Measurements from ENCODE around the gene RCAN2. TPM values are rescaled to one million over a fixed set of nuclear protein-coding genes. Genes with fewer than 3 reads are reported as not detected.

The RCAN2 gene
- polyA plus RNA-seq, 1 donor from 2014 or later, result 37.4 TPM

- no peak for TF ChIP-seq SMC3 (conservative IDR thresholded peaks at IDR 0.05; ENCODE audit: poor library complexity)
- no peaks in the 10 kb centered on the region for H4K20me1 ChIP-seq (ENCODE audit: insufficient read depth)
- H3K9me2 ChIP-seq (ENCODE audit: insufficient read depth, low read length), result no peaks in the 10 kb centered on the region
- H3K36me3 ChIP-seq (ENCODE audit: insufficient read depth, low read length), result no peaks in the 10 kb centered on the region
- H3K27ac ChIP-seq (ENCODE audit: low read length), result no peak overlapping the region
- H3K79me2 ChIP-seq (replicated peaks; ENCODE audit: insufficient read depth, low read length), result no peaks in the 10 kb centered on the region
- no peak overlapping the region for H3K9ac ChIP-seq (ENCODE audit: low read length)
- no peaks in the 10 kb centered on the region for H3F3A ChIP-seq (ENCODE audit: insufficient read depth, low read length, poor library complexity, severe bottlenecking)
- no peak overlapping the region for H2AFZ ChIP-seq (ENCODE audit: low read depth, low read length)
- H3K27me3 ChIP-seq (ENCODE audit: insufficient read depth, low read depth, low read length), result peaks cover 8% of the 10 kb centered on the region
- no peak overlapping the region for H3K4me3 ChIP-seq (ENCODE audit: low read length)
- no peak overlapping the region for H3K4me2 ChIP-seq (ENCODE audit: low read length)
- no peaks in the 10 kb centered on the region for H3K9me3 ChIP-seq (ENCODE audit: low read length)
Measured at GRCh38 chr6:46486181-46486580, 5.1 kb downstream of the RCAN2 start.

DNA sequence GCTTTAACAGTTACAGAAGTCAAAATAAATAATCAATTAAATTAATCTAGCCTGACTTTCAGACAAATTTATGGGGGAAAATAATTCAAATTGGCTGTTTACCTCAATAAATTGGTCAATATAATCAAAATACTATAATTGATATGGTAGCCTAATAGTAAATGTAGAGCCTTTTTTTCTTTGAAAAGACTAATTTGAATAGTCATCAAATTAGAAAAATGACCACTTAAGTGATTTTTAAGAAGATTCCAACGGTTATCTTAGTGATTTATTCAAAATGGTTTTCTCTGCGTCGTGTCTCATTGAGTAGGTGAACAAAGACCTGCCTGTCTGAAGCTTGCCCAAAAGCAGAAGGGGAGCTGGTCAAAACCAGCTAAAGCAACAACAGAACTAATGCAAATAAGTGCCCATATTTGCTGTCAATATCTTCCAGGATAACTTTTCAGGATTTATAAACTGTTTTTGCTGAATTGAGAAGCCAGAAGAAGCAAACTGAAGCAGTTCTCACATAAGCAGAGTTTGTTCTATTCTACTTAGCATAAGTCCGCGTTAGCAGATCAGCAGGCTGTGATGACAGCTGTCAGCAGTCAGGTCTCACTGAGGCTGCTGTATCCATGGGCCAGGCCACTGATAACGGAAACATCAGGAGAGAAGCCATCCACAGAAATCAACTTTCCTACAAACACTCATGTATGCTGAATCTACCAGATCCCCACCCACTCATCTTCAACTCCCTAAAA is 7.0 kb downstream of the RCAN2 start:
- Histone ChIP-seq H3K4me3 (ENCODE audit: low read length) (peak overlapping the region; percentile 25), H2AFZ (ENCODE audit: low read depth, low read length) (no peak overlapping the region), H3K4me2 (ENCODE audit: low read length) (no peak overlapping the region), H3K36me3 (ENCODE audit: insufficient read depth, low read length) (no peaks in the 10 kb centered on the region), H3K27ac (ENCODE audit: low read length) (peak overlapping the region; percentile 13), H3K27me3 (ENCODE audit: insufficient read depth, low read depth, low read length) (peaks cover 2% of the 10 kb centered on the region), H3K9me3 (ENCODE audit: low read length) (no peaks in the 10 kb centered on the region), H3F3A (ENCODE audit: insufficient read depth, low read length, poor library complexity, severe bottlenecking) (no peaks in the 10 kb centered on the region), H4K20me1 (ENCODE audit: insufficient read depth) (no peaks in the 10 kb centered on the region), H3K79me2 (replicated peaks; ENCODE audit: insufficient read depth, low read length) (no peaks in the 10 kb centered on the region), H3K9me2 (ENCODE audit: insufficient read depth, low read length) (no peaks in the 10 kb centered on the region), H3K9ac (ENCODE audit: low read length) (no peak overlapping the region)
- TF ChIP-seq TAF1 (IDR thresholded peaks at IDR 0.05; ENCODE audit: low read depth) (no peak), EP300 (conservative IDR thresholded peaks at IDR 0.05; ENCODE audit: poor library complexity, severe bottlenecking) (peak; percentile 68)

GRCh38 chr6:46476301-46476700 is 14.9 kb downstream of the RCAN2 start:
- no peaks in the 10 kb centered on the region for H3K9me2 ChIP-seq (ENCODE audit: insufficient read depth, low read length)
- H3K4me2 ChIP-seq (ENCODE audit: low read length), result no peak overlapping the region
- TF ChIP-seq CTCF (IDR thresholded peaks at IDR 0.05; ENCODE audit: poor library complexity, severe bottlenecking) (no peak), MXI1 (conservative IDR thresholded peaks at IDR 0.05; ENCODE audit: poor library complexity, severe bottlenecking) (no peak), EZH2 (IDR thresholded peaks at IDR 0.05; ENCODE audit: borderline replicate concordance, insufficient read depth, low read length, poor library complexity, severe bottlenecking) (no peak), EP300 (conservative IDR thresholded peaks at IDR 0.05; ENCODE audit: poor library complexity, severe bottlenecking) (no peak), TAF1 (IDR thresholded peaks at IDR 0.05; ENCODE audit: low read depth) (no peak), RAD21 (conservative IDR thresholded peaks at IDR 0.05) (no peak), REST (IDR thresholded peaks at IDR 0.05; ENCODE audit: borderline replicate concordance) (no peak), SMC3 (conservative IDR thresholded peaks at IDR 0.05; ENCODE audit: poor library complexity) (no peak), POLR2AphosphoS5 (IDR thresholded peaks at IDR 0.05) (no peak)
- H3K36me3 ChIP-seq (ENCODE audit: insufficient read depth, low read length), result no peaks in the 10 kb centered on the region
- H3K27ac ChIP-seq (ENCODE audit: low read length), result no peak overlapping the region
- no peaks in the 10 kb centered on the region for H3K9me3 ChIP-seq (ENCODE audit: low read length)
- H3K27me3 ChIP-seq (ENCODE audit: insufficient read depth, low read depth, low read length), result no peaks in the 10 kb centered on the region
- H4K20me1 ChIP-seq (ENCODE audit: insufficient read depth), result no peaks in the 10 kb centered on the region
- H3K9ac ChIP-seq (ENCODE audit: low read length), result no peak overlapping the region
- no peak overlapping the region for H2AFZ ChIP-seq (ENCODE audit: low read depth, low read length)
- no peaks in the 10 kb centered on the region for H3F3A ChIP-seq (ENCODE audit: insufficient read depth, low read length, poor library complexity, severe bottlenecking)
- H3K79me2 ChIP-seq (replicated peaks; ENCODE audit: insufficient read depth, low read length), result no peaks in the 10 kb centered on the region
- H3K4me3 ChIP-seq (ENCODE audit: low read length), result no peak overlapping the region
